HG03159 (cell line): ENCODE measurements around the gene RALGPS1.

Experiments used
- ATAC-seq: cut with Tn5 transposase; IDR thresholded peaks from one replicate; pipeline ENCODE4 v1.9.1; 2021; ENCODE audit warnings: mild to moderate bottlenecking, moderate library complexity; ENCODE audit not compliant: unreplicated experiment

The RALGPS1 gene

GRCh38 chr9:127214421-127215267 lies 300.1 kb downstream of the RALGPS1 start:
- ATAC-seq, result no peak

- ATAC-seq, result no peak
Measured at GRCh38 chr9:127215268-127216209, 301.0 kb downstream of the RALGPS1 start.

- no peak for ATAC-seq
Measured at GRCh38 chr9:127216210-127216887, 301.8 kb downstream of the RALGPS1 start.

GRCh38 chr9:127216888-127217217 lies 302.3 kb downstream of the RALGPS1 start:
- ATAC-seq, result no peak

GRCh38 chr9:127218818-127219217 lies 304.2 kb downstream of the RALGPS1 start:
- no peak for ATAC-seq

GRCh38 chr9:127219520-127219919 lies 304.9 kb downstream of the RALGPS1 start:
- ATAC-seq, result no peak

GRCh38 chr9:127221695-127222094 lies 307.1 kb downstream of the RALGPS1 start:
- no peak for ATAC-seq

- ATAC-seq, result no peak
Measured at GRCh38 chr9:127222388-127223095, 308.0 kb downstream of the RALGPS1 start.

GRCh38 chr9:127223266-127223665 lies 308.7 kb downstream of the RALGPS1 start:
- no peak for ATAC-seq

GRCh38 chr9:127223810-127224177 lies 309.2 kb downstream of the RALGPS1 start:
- no peak for ATAC-seq

GRCh38 chr9:127224178-127224882 lies 309.7 kb downstream of the RALGPS1 start:
- peak; percentile 59 for ATAC-seq

GRCh38 chr9:127224883-127225739 lies 310.5 kb downstream of the RALGPS1 start:
- ATAC-seq, result peak; percentile 46

GRCh38 chr9:127225801-127226625 lies 311.4 kb downstream of the RALGPS1 start:
- no peak for ATAC-seq

- ATAC-seq, result no peak
Measured at GRCh38 chr9:127229691-127230417, 315.3 kb downstream of the RALGPS1 start.

- no peak for ATAC-seq
Measured at GRCh38 chr9:127231666-127232065, 317.1 kb downstream of the RALGPS1 start.

GRCh38 chr9:127232833-127233549 lies 318.4 kb downstream of the RALGPS1 start:
- ATAC-seq, result no peak

- ATAC-seq, result no peak
Measured at GRCh38 chr9:127233550-127233949, 319.0 kb downstream of the RALGPS1 start.
